Measurements from ENCODE around the gene CRHR1. TPM values are rescaled to one million over a fixed set of nuclear protein-coding genes. Genes with fewer than 3 reads are reported as not detected.

Gene CRHR1
- total RNA-seq, 1 experiment from 2014 or later: 1.6 TPM

DNA sequence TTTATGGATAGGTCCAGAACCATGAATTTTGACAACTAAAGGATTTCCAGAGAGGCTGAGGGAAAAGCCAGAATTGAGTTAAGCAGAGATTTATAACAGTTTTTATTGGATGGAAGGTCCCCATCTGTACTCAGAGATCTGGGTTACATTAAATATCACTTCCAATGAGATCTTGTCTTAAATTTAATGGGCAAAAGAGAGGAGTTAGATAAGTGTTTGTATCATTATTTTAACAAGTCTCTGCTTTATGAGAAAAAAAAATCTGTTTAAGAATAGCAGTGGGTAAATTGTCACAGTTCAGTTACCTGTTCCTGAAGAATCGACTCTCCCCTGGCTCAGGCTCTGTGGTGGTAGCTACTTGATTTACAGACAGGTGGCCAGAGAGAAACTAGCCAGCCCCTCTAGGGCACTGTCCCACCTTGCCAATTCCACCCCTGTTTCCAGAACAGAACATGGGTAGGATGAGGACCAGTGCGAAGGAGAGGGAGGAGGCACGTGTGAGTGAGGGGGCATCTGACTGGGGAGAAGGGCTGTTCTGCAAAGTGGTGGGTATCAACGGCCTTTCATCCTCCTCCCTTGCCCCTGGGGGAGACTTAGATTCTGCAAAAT, 22.1 kb upstream of the CRHR1 start (continued):
- TF ChIP-seq ZNF532 (CRISPR knock-in tag; IDR thresholded peaks at IDR 0.05; ENCODE audit: borderline replicate concordance): no peak
- TF ChIP-seq USF2 (CRISPR knock-in tag; IDR thresholded peaks at IDR 0.05): no peak
- no peak for TF ChIP-seq GABPB1 (CRISPR knock-in tag; IDR thresholded peaks at IDR 0.05)
- no peak for TF ChIP-seq MYBL2 (CRISPR knock-in tag; IDR thresholded peaks at IDR 0.05)
- TF ChIP-seq ATF6 (CRISPR knock-in tag; IDR thresholded peaks at IDR 0.05): no peak

DNA sequence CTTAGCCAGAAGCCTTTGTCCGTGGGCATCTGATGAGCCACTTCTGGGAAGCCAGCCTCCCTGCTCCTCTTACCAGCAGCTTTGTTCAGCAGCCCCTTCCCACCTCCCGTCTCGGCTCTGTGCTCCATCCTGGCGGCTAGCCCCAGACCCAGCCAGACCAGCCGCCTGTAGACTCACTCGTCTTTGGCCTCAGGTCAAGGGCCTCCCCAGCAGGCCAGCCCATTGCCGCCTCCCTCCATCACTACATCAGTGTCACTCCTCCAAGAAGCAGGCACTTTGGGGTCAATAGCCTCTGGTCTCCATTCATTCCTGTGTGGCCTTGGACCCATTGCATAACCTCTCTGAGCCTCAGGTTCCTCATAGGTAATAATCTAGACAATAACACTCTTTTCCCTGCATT, 20.9 kb upstream of the CRHR1 start:
- POLR2A ChIA-PET: no interaction called here
- no peak for ATAC-seq

DNA sequence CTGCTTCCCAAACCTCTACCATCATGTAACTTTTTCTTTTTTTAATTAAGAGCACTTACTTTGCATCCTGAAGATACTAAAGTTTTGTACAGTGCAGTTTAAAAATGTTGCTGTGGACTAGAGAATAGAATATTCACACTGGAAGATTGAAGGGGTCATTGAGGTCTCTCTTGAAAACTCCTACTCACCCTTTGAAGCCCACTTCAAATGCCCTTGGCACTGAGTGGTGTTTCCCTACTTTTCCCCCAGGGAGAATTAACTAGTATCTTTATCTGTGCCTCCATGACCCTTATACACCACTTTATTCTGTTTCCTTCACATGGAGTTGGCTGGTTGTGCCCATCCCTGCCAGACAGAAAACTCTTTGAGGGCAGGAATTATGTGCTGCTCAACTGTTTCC, 19.6 kb upstream of the CRHR1 start:
- H3K4me3 Mint-ChIP-seq: no peak overlapping the region
- ChIA-PET POLR2A (no interaction called here), CTCF (no interaction called here)
- DNase-seq (ENCODE audit: low spot score): no peak
- no peak overlapping the region for H3K27ac Mint-ChIP-seq
- no peaks in the 10 kb centered on the region for H3K36me3 Mint-ChIP-seq
- H3K9me3 Mint-ChIP-seq: peaks cover 7% of the 10 kb centered on the region
- ATAC-seq: no peak
- H3K4me1 Mint-ChIP-seq: peaks cover 9% of the 10 kb centered on the region
- H3K27me3 Mint-ChIP-seq (ENCODE audit: low read depth): peaks cover 2% of the 10 kb centered on the region; the same call in 1 of the 2 replicates
- TF ChIP-seq FOXP4 (CRISPR knock-in tag; IDR thresholded peaks at IDR 0.05) (no peak), E2F4 (CRISPR knock-in tag; IDR thresholded peaks at IDR 0.05; ENCODE audit: borderline replicate concordance, low read depth) (no peak), ELF4 (CRISPR knock-in tag; IDR thresholded peaks at IDR 0.05; ENCODE audit: low read depth) (no peak), NR1H2 (CRISPR knock-in tag; IDR thresholded peaks at IDR 0.05) (no peak), MYBL2 (CRISPR knock-in tag; IDR thresholded peaks at IDR 0.05) (no peak), HMGA2 (CRISPR knock-in tag; IDR thresholded peaks at IDR 0.05) (no peak), PRRX2 (CRISPR knock-in tag; IDR thresholded peaks at IDR 0.05) (no peak), NFYB (CRISPR knock-in tag; conservative IDR thresholded peaks at IDR 0.05; ENCODE audit: low read depth) (no peak)
- TF ChIP-seq, protein P1, sequence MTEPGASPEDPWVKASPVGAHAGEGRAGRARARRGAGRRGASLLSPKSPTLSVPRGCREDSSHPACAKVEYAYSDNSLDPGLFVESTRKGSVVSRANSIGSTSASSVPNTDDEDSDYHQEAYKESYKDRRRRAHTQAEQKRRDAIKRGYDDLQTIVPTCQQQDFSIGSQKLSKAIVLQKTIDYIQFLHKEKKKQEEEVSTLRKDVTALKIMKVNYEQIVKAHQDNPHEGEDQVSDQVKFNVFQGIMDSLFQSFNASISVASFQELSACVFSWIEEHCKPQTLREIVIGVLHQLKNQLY (CRISPR knock-in tag; IDR thresholded peaks at IDR 0.05): no peak

More for the DNA sequence above, 20.9 kb upstream of the CRHR1 start:
- no peak overlapping the region for H3K4me3 Mint-ChIP-seq
- H3K9me3 Mint-ChIP-seq: peaks cover 7% of the 10 kb centered on the region
- TF ChIP-seq, protein P2, sequence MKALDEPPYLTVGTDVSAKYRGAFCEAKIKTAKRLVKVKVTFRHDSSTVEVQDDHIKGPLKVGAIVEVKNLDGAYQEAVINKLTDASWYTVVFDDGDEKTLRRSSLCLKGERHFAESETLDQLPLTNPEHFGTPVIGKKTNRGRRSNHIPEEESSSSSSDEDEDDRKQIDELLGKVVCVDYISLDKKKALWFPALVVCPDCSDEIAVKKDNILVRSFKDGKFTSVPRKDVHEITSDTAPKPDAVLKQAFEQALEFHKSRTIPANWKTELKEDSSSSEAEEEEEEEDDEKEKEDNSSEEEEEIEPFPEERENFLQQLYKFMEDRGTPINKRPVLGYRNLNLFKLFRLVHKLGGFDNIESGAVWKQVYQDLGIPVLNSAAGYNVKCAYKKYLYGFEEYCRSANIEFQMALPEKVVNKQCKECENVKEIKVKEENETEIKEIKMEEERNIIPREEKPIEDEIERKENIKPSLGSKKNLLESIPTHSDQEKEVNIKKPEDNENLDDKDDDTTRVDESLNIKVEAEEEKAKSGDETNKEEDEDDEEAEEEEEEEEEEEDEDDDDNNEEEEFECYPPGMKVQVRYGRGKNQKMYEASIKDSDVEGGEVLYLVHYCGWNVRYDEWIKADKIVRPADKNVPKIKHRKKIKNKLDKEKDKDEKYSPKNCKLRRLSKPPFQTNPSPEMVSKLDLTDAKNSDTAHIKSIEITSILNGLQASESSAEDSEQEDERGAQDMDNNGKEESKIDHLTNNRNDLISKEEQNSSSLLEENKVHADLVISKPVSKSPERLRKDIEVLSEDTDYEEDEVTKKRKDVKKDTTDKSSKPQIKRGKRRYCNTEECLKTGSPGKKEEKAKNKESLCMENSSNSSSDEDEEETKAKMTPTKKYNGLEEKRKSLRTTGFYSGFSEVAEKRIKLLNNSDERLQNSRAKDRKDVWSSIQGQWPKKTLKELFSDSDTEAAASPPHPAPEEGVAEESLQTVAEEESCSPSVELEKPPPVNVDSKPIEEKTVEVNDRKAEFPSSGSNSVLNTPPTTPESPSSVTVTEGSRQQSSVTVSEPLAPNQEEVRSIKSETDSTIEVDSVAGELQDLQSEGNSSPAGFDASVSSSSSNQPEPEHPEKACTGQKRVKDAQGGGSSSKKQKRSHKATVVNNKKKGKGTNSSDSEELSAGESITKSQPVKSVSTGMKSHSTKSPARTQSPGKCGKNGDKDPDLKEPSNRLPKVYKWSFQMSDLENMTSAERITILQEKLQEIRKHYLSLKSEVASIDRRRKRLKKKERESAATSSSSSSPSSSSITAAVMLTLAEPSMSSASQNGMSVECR (CRISPR knock-in tag; IDR thresholded peaks at IDR 0.05; ENCODE audit: borderline replicate concordance): no peak
- TF ChIP-seq CREM (CRISPR knock-in tag; IDR thresholded peaks at IDR 0.05): no peak
- peaks cover 9% of the 10 kb centered on the region for H3K4me1 Mint-ChIP-seq
- CTCF ChIA-PET: interaction anchor here (1.1 to 1.7 kb wide), 2 partner anchors 9 to 41 kb away, joined by 3 to 5 read pairs; no protein-coding TSS in a partner anchor
- peaks cover 2% of the 10 kb centered on the region; the same call in 1 of the 2 replicates for H3K27me3 Mint-ChIP-seq (ENCODE audit: low read depth)
- H3K27ac Mint-ChIP-seq: no peak overlapping the region
- no peaks in the 10 kb centered on the region for H3K36me3 Mint-ChIP-seq
- DNase-seq (ENCODE audit: low spot score): no peak
